SJCRH30 (cell line): ENCODE data around the gene COPG1. TPM values are rescaled to one million over a fixed set of nuclear protein-coding genes. Genes with fewer than 3 reads are reported as not detected.
A peak's percentile ranks its signal among the peaks of the same experiment; 100 is the strongest.

Source experiments
- DNase-seq, 2 experiments: peaks; one replicate each; pipeline ENCODE4 v3.0.0-alpha.2; 2015 to 2020
- H3K27ac ChIP-seq: fragments of 250-450 bp; sonication (Bioruptor Pico); 2 replicates; pipeline ENCODE4 v1.5.1; 2020; ENCODE audit warnings: mild to moderate bottlenecking, moderate library complexity
- H3K27me3 ChIP-seq: fragments of 250-450 bp; sonication (Bioruptor Pico); 2 replicates; pipeline ENCODE4 v1.5.1; 2020; ENCODE audit warnings: mild to moderate bottlenecking, moderate library complexity
- H3K36me3 ChIP-seq: fragments of 250-450 bp; sonication (Bioruptor Pico); 2 replicates; pipeline ENCODE4 v1.5.1; 2020; ENCODE audit warnings: mild to moderate bottlenecking, moderate library complexity
- H3K4me1 ChIP-seq: fragments of 250-450 bp; sonication (Bioruptor Pico); 2 replicates; pipeline ENCODE4 v1.5.1; 2020; ENCODE audit warnings: mild to moderate bottlenecking, moderate library complexity
- H3K4me3 ChIP-seq: fragments of 250-450 bp; sonication (Bioruptor Pico); 2 replicates; pipeline ENCODE4 v1.5.1; 2020; ENCODE audit warnings: mild to moderate bottlenecking, moderate library complexity
- H3K9me3 ChIP-seq: fragments of 250-450 bp; sonication (Bioruptor Pico); replicated peaks from 2 replicates; pipeline ENCODE4 v1.5.1; 2020; ENCODE audit warnings: mild to moderate bottlenecking, moderate library complexity
- total RNA-seq: library from RNA; depleted of rRNA; stranded (reverse); fragments of >200 nt; shearing (Covaris generic); gene quantifications from 2 replicates; pipeline ENCODE4 v1.2.3, GENCODE V29; 2014

COPG1 gene
- total RNA-seq, 1 experiment from 2014 or later = 89.5 TPM

GRCh38 chr3:129281726-129282125 lies 32.3 kb downstream of the COPG1 start:
- no peak for DNase-seq
- H3K27ac ChIP-seq = no peak overlapping the region
- H3K9me3 ChIP-seq = no peaks in the 10 kb centered on the region

DNA sequence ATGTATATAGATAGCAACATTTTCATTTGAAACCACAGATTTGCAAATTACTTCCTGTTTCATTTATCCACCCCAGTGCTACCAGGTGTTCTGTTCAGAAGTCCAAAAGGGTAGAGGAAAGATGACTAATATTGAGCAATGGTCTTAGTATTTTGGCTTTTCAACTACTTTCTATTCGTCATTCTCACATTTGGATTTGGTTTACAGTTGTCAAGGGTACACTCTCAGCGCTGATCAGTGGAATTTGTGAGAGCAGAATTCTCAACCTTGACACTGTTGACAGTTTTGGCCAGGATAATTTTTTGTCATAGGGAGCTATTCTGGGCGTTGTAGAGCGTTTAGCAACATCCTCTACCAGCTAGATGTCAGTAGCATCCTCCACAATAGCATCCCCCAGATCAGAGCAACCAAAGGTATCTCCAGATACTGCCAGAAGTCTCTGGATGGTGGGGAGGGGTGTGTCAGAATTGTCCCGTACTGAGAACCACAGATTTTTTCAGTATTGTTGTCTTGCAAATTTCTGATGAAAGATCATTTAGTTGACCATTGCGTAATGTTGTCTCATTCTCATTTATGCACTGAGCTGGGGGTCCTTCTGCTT lies 33.4 kb downstream of the COPG1 start:
- DNase-seq = no peak
- H3K4me1 ChIP-seq = peaks cover 5% of the 10 kb centered on the region; the same call in 1 of the 2 replicates
- no peak overlapping the region for H3K4me3 ChIP-seq
- H3K36me3 ChIP-seq = no peaks in the 10 kb centered on the region; the same call in 1 of the 2 replicates
- H3K27me3 ChIP-seq = no peaks in the 10 kb centered on the region
- no peaks in the 10 kb centered on the region for H3K9me3 ChIP-seq
- H3K27ac ChIP-seq = no peak overlapping the region

More at GRCh38 chr3:129281726-129282125, 32.3 kb downstream of the COPG1 start:
- Histone ChIP-seq H3K27me3 (no peaks in the 10 kb centered on the region), H3K36me3 (0 out of 2 replicates have a peak, but pooled peaks cover 2% of the 10 kb centered on the region), H3K4me1 (peaks cover 6% of the 10 kb centered on the region; the same call in 1 of the 2 replicates), H3K4me3 (no peak overlapping the region)

- DNase-seq = no peak
- Histone ChIP-seq H3K27me3 (no peaks in the 10 kb centered on the region), H3K4me1 (no peaks in the 10 kb centered on the region), H3K27ac (no peak overlapping the region), H3K36me3 (peaks cover 3% of the 10 kb centered on the region), H3K9me3 (no peaks in the 10 kb centered on the region), H3K4me3 (no peak overlapping the region)
Measured at GRCh38 chr3:129286081-129286480, 36.7 kb downstream of the COPG1 start.

GRCh38 chr3:129288446-129288845 lies 39.0 kb downstream of the COPG1 start:
- no peak for DNase-seq
- Histone ChIP-seq H3K9me3 (no peaks in the 10 kb centered on the region), H3K36me3 (peaks cover 10% of the 10 kb centered on the region), H3K27me3 (no peaks in the 10 kb centered on the region), H3K4me1 (no peaks in the 10 kb centered on the region), H3K27ac (no peak overlapping the region), H3K4me3 (no peak overlapping the region)

GRCh38 chr3:129289201-129289921 lies 40.0 kb downstream of the COPG1 start:
- DNase-seq = peak in 1 of 2 experiments; percentile 24
- Histone ChIP-seq H3K4me1 (no peaks in the 10 kb centered on the region), H3K4me3 (no peak overlapping the region), H3K27me3 (no peaks in the 10 kb centered on the region), H3K27ac (no peak overlapping the region), H3K36me3 (peaks cover 10% of the 10 kb centered on the region), H3K9me3 (no peaks in the 10 kb centered on the region)

- Histone ChIP-seq H3K4me1 (no peaks in the 10 kb centered on the region), H3K27me3 (no peaks in the 10 kb centered on the region), H3K9me3 (no peaks in the 10 kb centered on the region), H3K27ac (no peak overlapping the region), H3K36me3 (peaks cover 21% of the 10 kb centered on the region), H3K4me3 (no peak overlapping the region)
- no peak for DNase-seq
Measured at GRCh38 chr3:129291236-129291886, 42.0 kb downstream of the COPG1 start.

- Histone ChIP-seq H3K36me3 (peaks cover 29% of the 10 kb centered on the region), H3K4me1 (no peaks in the 10 kb centered on the region), H3K27me3 (no peaks in the 10 kb centered on the region), H3K4me3 (no peak overlapping the region), H3K9me3 (no peaks in the 10 kb centered on the region), H3K27ac (no peak overlapping the region)
- no peak for DNase-seq
Measured at GRCh38 chr3:129295286-129295685, 45.9 kb downstream of the COPG1 start.

GRCh38 chr3:129304146-129304961 lies 54.9 kb downstream of the COPG1 start:
- Histone ChIP-seq H3K27me3 (no peaks in the 10 kb centered on the region), H3K4me3 (no peak overlapping the region), H3K9me3 (no peaks in the 10 kb centered on the region), H3K4me1 (no peaks in the 10 kb centered on the region), H3K27ac (no peak overlapping the region), H3K36me3 (peaks cover 16% of the 10 kb centered on the region)
- DNase-seq = no peak

- no peaks in the 10 kb centered on the region for H3K9me3 ChIP-seq
- H3K36me3 ChIP-seq = peaks cover 16% of the 10 kb centered on the region
- no peak for DNase-seq
- no peak overlapping the region for H3K4me3 ChIP-seq
- H3K27me3 ChIP-seq = no peaks in the 10 kb centered on the region
- H3K4me1 ChIP-seq = no peaks in the 10 kb centered on the region
- H3K27ac ChIP-seq = no peak overlapping the region
Measured at GRCh38 chr3:129304962-129305222, 55.5 kb downstream of the COPG1 start.

- Histone ChIP-seq H3K27ac (no peak overlapping the region), H3K4me3 (no peak overlapping the region), H3K4me1 (no peaks in the 10 kb centered on the region), H3K27me3 (no peaks in the 10 kb centered on the region), H3K36me3 (peaks cover 13% of the 10 kb centered on the region), H3K9me3 (no peaks in the 10 kb centered on the region)
- no peak for DNase-seq
Measured at GRCh38 chr3:129305592-129306091, 56.2 kb downstream of the COPG1 start.

GRCh38 chr3:129308636-129309035 lies 59.2 kb downstream of the COPG1 start:
- no peak overlapping the region for H3K27ac ChIP-seq
- peaks cover 4% of the 10 kb centered on the region for H3K36me3 ChIP-seq
- H3K9me3 ChIP-seq = no peaks in the 10 kb centered on the region
- H3K4me3 ChIP-seq = no peak overlapping the region
- no peaks in the 10 kb centered on the region for H3K4me1 ChIP-seq
- no peak for DNase-seq
- H3K27me3 ChIP-seq = no peaks in the 10 kb centered on the region

GRCh38 chr3:129310111-129311011 lies 61.0 kb downstream of the COPG1 start:
- Histone ChIP-seq H3K9me3 (no peaks in the 10 kb centered on the region), H3K27me3 (no peaks in the 10 kb centered on the region), H3K36me3 (no peaks in the 10 kb centered on the region; the same call in 1 of the 2 replicates), H3K4me1 (0 out of 2 replicates have a peak, but pooled peaks cover 3% of the 10 kb centered on the region), H3K4me3 (no peak overlapping the region), H3K27ac (no peak overlapping the region)
- peak in 1 of 2 experiments; percentile 31 for DNase-seq

GRCh38 chr3:129311054-129311902 lies 61.9 kb downstream of the COPG1 start:
- DNase-seq = no peak

More at GRCh38 chr3:129311054-129311902, 61.9 kb downstream of the COPG1 start:
- H3K36me3 ChIP-seq = no peaks in the 10 kb centered on the region
- H3K27me3 ChIP-seq = no peaks in the 10 kb centered on the region
- H3K4me3 ChIP-seq = no peak overlapping the region
- H3K4me1 ChIP-seq = 0 out of 2 replicates have a peak, but pooled peaks cover 3% of the 10 kb centered on the region
- H3K27ac ChIP-seq = no peak overlapping the region
- no peaks in the 10 kb centered on the region for H3K9me3 ChIP-seq
